GM20000 (cell line): ENCODE results near the gene RMDN2.
A peak's percentile ranks its signal among the peaks of the same experiment; 100 is the strongest.

ENCODE experiments used
- DNase-seq: peaks from one replicate; pipeline ENCODE4 v3.0.0; 2012; ENCODE audit warnings: low spot score
- CTCF ChIP-seq: IDR thresholded peaks from 2 replicates; pipeline ENCODE4 v1.5.1; 2012; ENCODE audit warnings: mild to moderate bottlenecking, control low read depth; ENCODE audit errors: extremely low read depth, missing control alignments

Gene RMDN2

GRCh38 chr2:38037325-38037724, 112.2 kb downstream of the RMDN2 start:
- no peak for DNase-seq
- TF ChIP-seq CTCF: no peak

GRCh38 chr2:38037757-38038621, 112.9 kb downstream of the RMDN2 start:
- peak; percentile 74 for DNase-seq
- peak; percentile 39 for TF ChIP-seq CTCF

GRCh38 chr2:38038682-38039081, 113.6 kb downstream of the RMDN2 start:
- DNase-seq: no peak
- no peak for TF ChIP-seq CTCF

GRCh38 chr2:38039121-38039910, 114.2 kb downstream of the RMDN2 start:
- DNase-seq: no peak

GRCh38 chr2:38045811-38046210, 120.7 kb downstream of the RMDN2 start:
- no peak for DNase-seq
- no peak for TF ChIP-seq CTCF

More at GRCh38 chr2:38039121-38039910, 114.2 kb downstream of the RMDN2 start:
- TF ChIP-seq CTCF: no peak

- no peak for TF ChIP-seq CTCF
- no peak for DNase-seq
These were observed 131.1 kb downstream of the RMDN2 start for GRCh38 chr2:38056216-38056615.

- DNase-seq: no peak
- TF ChIP-seq CTCF: no peak
These were observed 132.7 kb downstream of the RMDN2 start for GRCh38 chr2:38057651-38058410.
